Measurements from ENCODE around the gene MACROD2.

DNA sequence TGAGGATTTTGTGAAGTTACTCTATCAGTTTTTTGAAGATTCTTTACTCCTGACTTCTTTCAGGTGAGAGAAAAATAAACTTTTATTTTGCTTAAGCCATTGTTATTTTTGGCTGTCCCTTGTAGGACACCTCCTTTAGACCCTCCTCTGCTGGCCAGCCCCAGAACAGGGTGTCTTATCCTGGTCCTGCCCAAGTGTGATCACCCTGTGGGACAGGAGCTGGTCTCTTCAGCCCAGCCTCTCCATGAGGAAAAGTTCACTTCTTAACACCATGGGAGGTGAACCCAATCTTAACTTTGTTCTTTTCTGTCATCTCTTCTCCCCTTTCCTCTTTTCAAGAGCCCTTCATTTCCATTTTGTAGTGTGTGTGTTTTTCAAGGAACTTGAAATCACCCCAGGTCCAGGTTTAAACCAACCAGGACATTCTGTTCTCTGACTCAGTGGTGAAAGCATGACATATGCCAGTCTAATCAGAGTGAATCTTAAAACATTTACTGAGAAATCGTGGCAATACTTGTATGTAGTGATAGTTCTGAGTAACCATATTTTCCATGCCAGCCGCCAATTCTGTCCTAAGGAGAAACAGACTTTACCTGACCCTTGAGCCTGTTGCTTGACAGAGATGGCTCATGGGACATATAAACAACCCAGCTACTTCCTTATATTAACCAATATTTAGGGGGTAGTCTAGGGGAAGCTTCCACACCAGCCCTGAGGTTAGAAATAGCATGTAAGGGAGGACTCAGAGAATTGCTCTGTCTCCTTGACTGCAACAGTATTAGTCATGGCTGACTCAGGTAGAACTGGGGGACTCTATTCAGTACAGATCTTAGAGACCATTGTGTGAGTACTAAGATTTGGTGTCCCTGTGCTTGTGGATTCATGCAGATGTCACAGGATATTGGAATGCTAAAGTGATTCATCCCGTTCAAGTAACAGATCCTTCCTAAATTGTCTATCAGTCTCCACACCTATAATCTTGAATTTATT is 293.3 kb downstream of the MACROD2 start:
- TF ChIP-seq, protein P1, sequence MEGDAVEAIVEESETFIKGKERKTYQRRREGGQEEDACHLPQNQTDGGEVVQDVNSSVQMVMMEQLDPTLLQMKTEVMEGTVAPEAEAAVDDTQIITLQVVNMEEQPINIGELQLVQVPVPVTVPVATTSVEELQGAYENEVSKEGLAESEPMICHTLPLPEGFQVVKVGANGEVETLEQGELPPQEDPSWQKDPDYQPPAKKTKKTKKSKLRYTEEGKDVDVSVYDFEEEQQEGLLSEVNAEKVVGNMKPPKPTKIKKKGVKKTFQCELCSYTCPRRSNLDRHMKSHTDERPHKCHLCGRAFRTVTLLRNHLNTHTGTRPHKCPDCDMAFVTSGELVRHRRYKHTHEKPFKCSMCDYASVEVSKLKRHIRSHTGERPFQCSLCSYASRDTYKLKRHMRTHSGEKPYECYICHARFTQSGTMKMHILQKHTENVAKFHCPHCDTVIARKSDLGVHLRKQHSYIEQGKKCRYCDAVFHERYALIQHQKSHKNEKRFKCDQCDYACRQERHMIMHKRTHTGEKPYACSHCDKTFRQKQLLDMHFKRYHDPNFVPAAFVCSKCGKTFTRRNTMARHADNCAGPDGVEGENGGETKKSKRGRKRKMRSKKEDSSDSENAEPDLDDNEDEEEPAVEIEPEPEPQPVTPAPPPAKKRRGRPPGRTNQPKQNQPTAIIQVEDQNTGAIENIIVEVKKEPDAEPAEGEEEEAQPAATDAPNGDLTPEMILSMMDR (IDR thresholded peaks at IDR 0.05): no peak
- TF ChIP-seq POLR2A (IDR thresholded peaks at IDR 0.05): no peak
